HepG2 (cell line): ENCODE data around the gene NF2. TPM values are rescaled to one million over a fixed set of nuclear protein-coding genes. Genes with fewer than 3 reads are reported as not detected.
A peak's percentile ranks its signal among the peaks of the same experiment; 100 is the strongest.

Experiments used
- FLYWCH1 ChIP-seq: sonication (generic); formaldehyde crosslinking; IDR thresholded peaks from 2 replicates; pipeline ENCODE4 v1.8.1; 2023; ENCODE audit warnings: mild to moderate bottlenecking, missing genetic modification reagents
- FOXA1 ChIP-seq, 2 experiments: fragments of 450-650 bp in 1 of 2; sonication (generic) in 1 of 2; formaldehyde crosslinking in 1 of 2; IDR thresholded peaks; 2 replicates each; pipeline versions ENCODE4 v1.4.0 to v1.6.1; 2016 to 2020; ENCODE audit warnings: missing genetic modification reagents in 1 of 2
- FOXA3 ChIP-seq: IDR thresholded peaks from 2 replicates; pipeline ENCODE4 v1.6.1; 2016; ENCODE audit warnings: missing genetic modification reagents, missing compliant biosample characterization
- FOXK1 ChIP-seq: sonication (generic); formaldehyde crosslinking; IDR thresholded peaks from 2 replicates; pipeline ENCODE4 v1.4.0; 2020; ENCODE audit warnings: low read depth, missing genetic modification reagents, borderline replicate concordance
- HIC2 ChIP-seq: sonication (generic); formaldehyde crosslinking; IDR thresholded peaks from 2 replicates; pipeline ENCODE4 v1.9.0; 2022; ENCODE audit warnings: low read depth, missing genetic modification reagents
- ISX ChIP-seq: sonication (generic); formaldehyde crosslinking; conservative IDR thresholded peaks from 2 replicates; pipeline ENCODE4 v1.5.0; 2020; ENCODE audit warnings: missing genetic modification reagents
- MAFF ChIP-seq: IDR thresholded peaks from 2 replicates; pipeline ENCODE4 v1.6.1; 2011; ENCODE audit warnings: low read depth, low read length, improper control_type of control experiment
- MAFK ChIP-seq, 2 experiments: IDR thresholded peaks in 1 of 2; conservative IDR thresholded peaks in 1 of 2; 2 replicates each; pipeline ENCODE4 v1.6.1; 2011; ENCODE audit warnings: improper control_type of control experiment in 2 of 2, low read length in 2 of 2
- MED8 ChIP-seq: sonication (generic); formaldehyde crosslinking; IDR thresholded peaks from 2 replicates; pipeline ENCODE4 v1.8.1; 2023; ENCODE audit warnings: mild to moderate bottlenecking, missing genetic modification reagents; ENCODE audit not compliant: insufficient replicate concordance
- MZF1 ChIP-seq: sonication (generic); formaldehyde crosslinking; IDR thresholded peaks from 2 replicates; pipeline ENCODE4 v1.8.1; 2023; ENCODE audit warnings: mild to moderate bottlenecking, missing genetic modification reagents, borderline replicate concordance
- NFAT5 ChIP-seq: sonication (generic); formaldehyde crosslinking; IDR thresholded peaks from 2 replicates; pipeline ENCODE4 v1.4.0; 2020; ENCODE audit warnings: missing genetic modification reagents
- ONECUT2 ChIP-seq: sonication (generic); formaldehyde crosslinking; IDR thresholded peaks from 2 replicates; pipeline ENCODE4 v1.4.0; 2020; ENCODE audit warnings: missing genetic modification reagents
- SP4 ChIP-seq: sonication (generic); formaldehyde crosslinking; IDR thresholded peaks from 2 replicates; pipeline ENCODE4 v1.8.1; 2023; ENCODE audit warnings: mild to moderate bottlenecking, missing genetic modification reagents
- TGIF2 ChIP-seq: IDR thresholded peaks from 2 replicates; pipeline ENCODE4 v1.6.1; 2016; ENCODE audit warnings: control low read depth, missing compliant biosample characterization
- WIZ ChIP-seq: sonication (generic); formaldehyde crosslinking; IDR thresholded peaks from 2 replicates; pipeline ENCODE4 v1.5.1; 2020; ENCODE audit warnings: mild to moderate bottlenecking, missing genetic modification reagents
- ZFP36L2 ChIP-seq: sonication (generic); formaldehyde crosslinking; IDR thresholded peaks from 2 replicates; pipeline ENCODE4 v1.4.0; 2020; ENCODE audit warnings: missing genetic modification reagents
- ZNF292 ChIP-seq: sonication (generic); formaldehyde crosslinking; IDR thresholded peaks from 2 replicates; pipeline ENCODE4 v1.8.1; 2022; ENCODE audit warnings: mild to moderate bottlenecking, low read depth, missing genetic modification reagents, borderline replicate concordance
- ZNF44 ChIP-seq: sonication (generic); formaldehyde crosslinking; IDR thresholded peaks from 2 replicates; pipeline ENCODE4 v1.5.1; 2020; ENCODE audit warnings: mild to moderate bottlenecking, missing genetic modification reagents
- ZNF572 ChIP-seq: sonication (generic); formaldehyde crosslinking; IDR thresholded peaks from 2 replicates; pipeline ENCODE4 v1.5.1; 2020; ENCODE audit warnings: mild to moderate bottlenecking, missing genetic modification reagents
- ZNF710 ChIP-seq: sonication (generic); formaldehyde crosslinking; IDR thresholded peaks from 2 replicates; pipeline ENCODE4 v1.5.0; 2020; ENCODE audit warnings: mild to moderate bottlenecking, missing genetic modification reagents, borderline replicate concordance
- polyA plus RNA-seq, 8 experiments: library from polyadenylated mRNA; depleted of rRNA in 3 of 8; stranded (reverse) in 7 of 8; unstranded in 1 of 8; fragments of >200 nt; fragmentation: Illumina TruSeq in 4 of 8; extraction: Trizol in 4 of 8; gene quantifications; 2 replicates each; pipeline versions ENCODE4 v1.2.1 to v1.2.3, GENCODE V29; 2011 to 2016; ENCODE audit warnings: low read depth in 4 of 8, missing spikeins in 1 of 8, mixed read lengths in 1 of 8; ENCODE audit not compliant: insufficient read depth in 1 of 8
- total RNA-seq, 5 experiments: library from RNA; depleted of rRNA; stranded (reverse); fragments of >200 nt; fragmentation: Illumina TruSeq; extraction: Trizol; gene quantifications; 2 replicates each; pipeline ENCODE4 v1.2.3, GENCODE V29; 2016; ENCODE audit warnings: low read depth in 1 of 5

NF2 gene
- total and polyA plus RNA-seq, 2 of the 13 experiments (the other 11 are each of a cell fraction or from before 2014, with no cell fraction given): 9.3 to 33.3 TPM

GRCh38 chr22:29625090-29625825, 21.8 kb downstream of the NF2 start (continued):
- TF ChIP-seq NFAT5 (CRISPR knock-in tag) (no peak), SP4 (CRISPR knock-in tag) (no peak), WIZ (no peak), ZNF710 (CRISPR knock-in tag) (no peak), MAFF (peak; percentile 65), FOXA1 (IDR thresholded peaks at IDR 0.05) (no peak), FOXA1 (CRISPR knock-in tag; IDR thresholded peaks at IDR 0.05) (peak; percentile 88), HIC2 (CRISPR knock-in tag) (no peak), FLYWCH1 (CRISPR knock-in tag) (no peak), ZNF292 (CRISPR knock-in tag) (no peak), MAFK (conservative IDR thresholded peaks at IDR 0.05 in 1 of 2, IDR thresholded peaks at IDR 0.05 in 1 of 2; ENCODE audit: low read length in 2 of 2) (peak; percentile 71 to 83), MED8 (CRISPR knock-in tag) (no peak), FOXK1 (CRISPR knock-in tag) (0 out of 2 replicates have a peak, but pooled peaks have one; percentile 18), ZNF44 (no peak), TGIF2 (CRISPR knock-in tag) (no peak), MZF1 (CRISPR knock-in tag) (no peak), ISX (CRISPR knock-in tag) (no peak), ZNF572 (CRISPR knock-in tag) (no peak), ZFP36L2 (CRISPR knock-in tag) (no peak), FOXA3 (peak; percentile 90), ONECUT2 (CRISPR knock-in tag) (no peak)
